GM19099 (cell line): ENCODE results near the gene TP73.

Source experiments
- POLR2A ChIP-seq: IDR thresholded peaks from 3 replicates; pipeline ENCODE4 v1.6.1; 2011; ENCODE audit warnings: low read depth; ENCODE audit not compliant: insufficient read length; ENCODE audit errors: extremely low read depth

The TP73 gene

DNA sequence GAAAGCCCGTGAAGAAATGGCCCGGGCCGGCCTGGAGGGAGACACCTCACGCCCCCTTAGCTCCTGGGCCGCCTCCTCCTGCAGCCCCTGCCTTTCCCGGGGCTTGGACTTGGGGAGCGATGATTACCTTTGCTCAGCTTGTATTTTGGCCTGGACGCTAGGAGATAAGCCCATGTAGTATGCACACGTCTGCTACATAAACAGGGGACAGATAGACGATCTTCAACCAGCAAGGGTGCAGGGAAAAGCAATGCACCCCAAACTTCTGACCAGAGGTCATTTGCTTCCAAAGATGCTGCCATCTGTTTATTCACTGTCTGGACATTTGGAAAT lies 936 bp downstream of the TP73 start:
- no peak for TF ChIP-seq POLR2A

- TF ChIP-seq POLR2A: no peak
Measured at GRCh38 chr1:3654549-3655281, 2.4 kb downstream of the TP73 start.

GRCh38 chr1:3656450-3657095 lies 4.3 kb downstream of the TP73 start:
- no peak for TF ChIP-seq POLR2A

GRCh38 chr1:3657096-3657475 lies 4.8 kb downstream of the TP73 start:
- TF ChIP-seq POLR2A: no peak

DNA sequence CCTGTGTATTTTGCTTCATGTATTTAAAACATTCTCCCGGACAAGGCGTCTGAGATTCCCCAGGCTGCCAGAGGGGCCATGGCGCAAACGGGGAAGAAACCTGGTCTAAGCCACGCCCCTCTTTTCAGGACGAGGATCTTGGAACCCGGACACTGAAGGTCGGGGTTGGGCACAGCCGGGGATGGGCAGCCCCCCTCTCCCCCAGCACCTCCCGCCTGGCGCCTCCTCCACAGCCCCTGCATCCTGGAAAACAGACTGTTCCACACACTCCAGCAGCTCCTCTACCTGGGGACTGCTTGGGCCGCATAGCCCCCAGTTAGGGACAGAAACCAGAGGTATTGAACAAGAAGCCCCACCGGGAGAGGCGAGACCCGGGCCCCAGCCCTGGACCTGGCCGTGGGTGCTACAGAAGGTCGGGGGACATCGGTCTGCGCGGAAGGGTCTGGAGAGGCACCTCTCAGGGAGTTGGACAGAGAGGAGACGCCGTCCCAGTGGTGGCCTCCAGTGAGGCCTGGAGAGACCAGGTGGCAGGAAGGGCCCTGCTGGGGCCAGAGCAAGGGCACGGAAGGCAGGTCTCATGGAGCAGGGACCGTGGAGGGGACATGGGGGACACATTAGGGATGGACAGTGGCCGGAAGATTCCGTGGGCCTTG lies 5.4 kb downstream of the TP73 start:
- no peak for TF ChIP-seq POLR2A

DNA sequence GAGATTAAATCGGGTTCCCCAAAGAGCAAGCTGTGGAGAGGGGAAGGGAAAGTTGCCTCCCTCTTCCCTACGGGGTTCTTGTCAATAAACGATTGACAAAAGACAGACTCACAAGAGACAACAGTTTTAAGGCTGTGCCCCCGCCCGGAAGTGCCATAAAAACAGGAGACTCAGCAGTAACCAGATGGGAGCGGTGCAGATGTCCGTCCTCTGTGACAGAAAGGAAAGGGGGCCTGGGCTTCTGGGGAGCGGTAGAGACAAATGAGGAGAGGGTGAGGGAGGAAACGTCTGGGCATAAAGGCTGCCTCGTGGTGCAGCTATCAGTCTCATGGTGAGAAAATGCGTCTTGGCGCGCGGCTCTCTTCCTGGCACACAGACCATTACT lies 5.9 kb downstream of the TP73 start:
- no peak for TF ChIP-seq POLR2A

DNA sequence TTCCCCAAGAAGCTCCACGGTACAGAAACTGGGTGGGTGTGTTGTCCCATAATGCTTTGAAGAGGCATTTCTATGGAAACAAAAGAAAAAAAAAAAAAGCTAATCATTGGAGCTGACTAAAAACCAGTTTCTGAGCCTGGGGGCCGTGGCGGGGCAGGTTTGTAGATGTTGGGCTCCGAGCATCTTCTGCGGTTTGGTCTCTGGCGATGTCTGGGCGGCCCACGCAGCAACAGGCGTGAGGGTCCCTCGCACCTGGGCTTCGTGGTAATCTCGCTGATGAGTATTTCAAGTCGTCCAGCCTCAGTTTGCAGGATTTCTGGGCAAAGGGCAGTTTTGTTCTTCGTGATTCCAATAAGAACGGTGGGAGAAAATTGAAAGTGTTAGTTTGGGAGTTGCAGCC lies 6.8 kb downstream of the TP73 start:
- no peak for TF ChIP-seq POLR2A

GRCh38 chr1:3660704-3661103 lies 8.4 kb downstream of the TP73 start:
- TF ChIP-seq POLR2A: no peak

DNA sequence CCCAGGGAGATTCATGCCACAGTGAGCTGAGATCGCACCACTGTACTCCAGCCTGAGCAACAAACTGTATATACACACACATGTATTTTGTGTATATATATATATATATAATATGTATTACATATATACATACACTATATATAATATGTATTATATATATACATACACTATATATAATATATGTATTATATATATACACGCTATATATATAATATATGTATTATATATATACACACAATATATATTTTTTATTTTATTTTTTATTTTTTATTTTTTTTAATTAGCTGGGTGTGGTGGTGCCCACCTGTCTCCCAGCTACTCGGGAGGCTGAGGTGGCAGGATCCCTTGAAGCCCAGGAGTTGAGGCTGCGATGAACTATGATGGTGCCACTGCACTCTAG lies 9.3 kb downstream of the TP73 start:
- TF ChIP-seq POLR2A: no peak

DNA sequence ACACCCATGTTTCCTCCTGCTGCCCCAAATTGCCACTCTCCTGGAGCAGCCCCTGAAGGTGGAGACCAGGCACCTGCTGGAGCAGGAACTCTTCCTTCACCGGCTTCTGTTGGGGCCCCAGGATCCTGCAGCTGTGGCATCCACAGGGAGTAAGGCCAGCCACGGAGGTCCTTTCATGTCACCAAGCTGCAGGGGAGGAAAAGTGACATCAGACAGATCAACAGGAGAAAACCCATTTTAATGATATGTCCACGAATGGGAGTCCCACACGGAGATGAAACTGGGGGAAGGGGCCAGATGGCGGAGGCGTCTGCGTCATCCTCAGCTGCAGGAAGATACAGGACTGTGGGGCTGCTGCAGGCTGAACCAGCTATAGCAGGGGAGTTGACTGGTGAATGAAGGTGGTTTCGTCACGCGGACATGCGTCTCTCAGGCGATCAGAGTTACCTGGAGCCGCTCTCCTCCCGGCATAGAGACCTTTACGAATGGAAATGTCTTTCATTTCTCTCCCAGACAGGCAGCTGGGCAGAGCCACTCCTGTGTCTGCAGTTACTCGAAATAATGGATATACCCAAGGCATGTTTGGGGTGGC lies 9.9 kb downstream of the TP73 start:
- TF ChIP-seq POLR2A: no peak

DNA sequence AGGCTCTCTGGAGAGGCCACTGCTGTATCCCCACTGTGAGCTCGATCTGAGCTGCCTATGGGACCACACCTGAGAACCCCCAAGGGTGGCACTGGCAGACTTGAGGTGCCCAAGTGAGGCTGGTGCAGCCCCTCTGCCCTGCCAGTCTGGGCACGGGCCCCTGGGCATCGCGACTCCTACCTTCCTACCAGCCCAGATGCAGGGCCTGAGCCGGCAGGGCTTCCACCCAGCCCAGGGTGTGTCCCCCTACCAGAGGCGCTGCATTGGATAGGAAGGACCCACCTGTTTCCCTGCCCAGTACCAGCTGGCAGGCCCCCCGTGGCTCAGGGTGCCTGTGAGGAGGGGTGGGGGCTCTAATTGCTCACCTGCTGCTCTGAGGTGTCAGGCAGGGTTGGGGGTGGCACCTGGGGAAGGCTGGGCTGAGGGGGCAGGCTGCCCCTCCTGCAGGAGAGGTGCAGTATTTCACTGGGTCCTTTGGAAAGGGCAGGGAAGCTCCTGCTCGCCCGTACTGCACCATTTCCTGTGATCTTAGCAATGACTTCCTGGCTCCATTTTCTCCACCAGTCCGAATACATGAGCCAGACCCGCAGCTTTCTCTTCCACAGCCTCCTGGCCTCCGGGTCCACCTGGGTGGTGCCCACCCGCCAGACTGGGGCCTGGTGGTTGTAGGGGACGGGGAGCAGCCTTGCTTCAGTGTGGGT lies 11.8 kb downstream of the TP73 start:
- no peak for TF ChIP-seq POLR2A

DNA sequence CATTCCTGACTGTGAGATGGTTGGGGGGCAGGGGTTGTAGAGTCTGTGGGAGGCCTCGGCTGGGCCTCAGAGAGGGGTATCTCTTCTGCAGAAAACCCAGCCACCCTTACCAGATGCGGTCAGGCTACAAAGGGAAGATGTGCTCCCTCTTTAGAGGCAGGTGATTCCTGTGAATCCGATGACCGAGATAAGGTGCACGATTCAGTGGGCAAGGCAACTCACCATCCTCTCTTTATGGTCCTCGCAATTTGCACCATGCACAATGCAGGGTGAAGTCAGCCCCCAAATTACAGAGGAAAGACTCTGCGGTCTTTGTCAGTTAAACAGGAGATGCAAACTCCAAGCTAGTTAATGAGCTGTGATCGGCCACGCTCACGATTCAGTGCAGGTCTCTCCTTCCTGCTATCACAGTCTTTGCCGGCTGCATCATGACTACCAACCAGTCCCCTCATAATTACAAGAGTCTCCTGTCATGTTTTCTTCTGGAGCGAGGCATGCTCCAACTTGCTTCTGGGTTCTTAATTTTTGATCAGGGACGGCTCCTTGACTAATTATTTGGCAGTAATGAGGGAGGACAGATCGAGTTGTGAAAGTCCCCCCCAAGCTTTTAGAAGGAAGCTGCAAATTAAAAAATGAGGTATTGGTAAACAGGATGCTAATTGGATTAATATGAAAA lies 12.5 kb downstream of the TP73 start:
- peak; percentile 2 for TF ChIP-seq POLR2A

GRCh38 chr1:3668148-3668547 lies 15.8 kb downstream of the TP73 start:
- no peak for TF ChIP-seq POLR2A

GRCh38 chr1:3668585-3669300 lies 16.4 kb downstream of the TP73 start:
- TF ChIP-seq POLR2A: no peak
